HG02852 (cell line): ENCODE results near the gene SRCIN1.
"Not testable (repeated sequence)": the region's sequence is repeated elsewhere in the genome, so short reads cannot be mapped to it uniquely, and the experiment has no call there.

ENCODE experiments used
- ATAC-seq: cut with Tn5 transposase; IDR thresholded peaks from one replicate; pipeline ENCODE4 v1.9.1; 2021; ENCODE audit warnings: mild to moderate bottlenecking, moderate library complexity; ENCODE audit not compliant: unreplicated experiment

The SRCIN1 gene

DNA sequence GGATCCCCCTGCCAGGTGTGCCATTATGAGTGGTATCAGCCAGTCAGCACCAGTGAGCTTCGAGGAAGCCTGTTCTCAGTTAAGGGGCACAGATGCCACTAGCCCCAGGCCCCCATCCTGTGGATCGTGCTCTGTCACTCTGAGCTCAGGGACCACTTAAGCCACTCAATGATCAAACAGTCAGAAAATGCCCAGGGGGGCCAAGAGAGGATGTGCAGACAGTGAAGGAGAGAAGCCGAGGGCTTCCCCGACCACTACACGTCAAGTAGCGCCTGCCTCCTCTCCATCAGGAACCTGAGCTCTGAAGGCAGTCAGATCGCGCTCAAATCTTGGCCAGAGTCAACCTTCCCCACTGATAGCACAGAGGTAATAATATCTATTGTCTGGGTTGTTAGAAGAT, 79.2 kb downstream of the SRCIN1 start:
- not testable (repeated sequence) for ATAC-seq

DNA sequence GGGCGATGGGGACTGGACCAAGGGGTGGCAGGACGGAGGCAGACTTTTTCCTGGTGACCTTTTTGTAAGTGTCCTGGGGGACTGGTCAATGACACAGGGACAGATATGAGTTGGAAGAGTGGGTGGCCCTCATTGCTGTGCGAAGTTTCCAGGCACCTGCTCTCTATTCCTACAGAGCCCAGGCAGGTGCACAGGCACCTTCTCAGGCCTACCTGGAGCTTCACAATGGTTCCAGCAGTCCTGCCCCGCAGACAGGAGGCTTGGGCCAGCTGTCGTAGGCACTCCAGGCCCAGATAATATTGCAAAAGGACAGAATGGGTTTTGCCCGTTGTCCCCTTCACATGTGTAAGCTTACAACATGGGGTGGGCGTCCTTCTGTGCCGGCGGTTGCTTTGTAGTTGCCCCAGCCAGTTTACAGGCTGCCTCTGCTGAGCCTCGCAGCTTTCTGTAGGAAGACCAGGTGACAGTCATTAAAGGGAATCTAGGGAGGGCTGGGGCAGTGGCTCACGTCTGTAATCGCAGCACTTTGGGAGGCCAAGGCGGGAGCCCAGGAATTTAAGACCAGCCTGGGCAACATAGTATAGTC, 93.2 kb downstream of the SRCIN1 start:
- ATAC-seq, result no peak

- ATAC-seq, result no peak
Measured at GRCh38 chr17:38511150-38512108, 94.3 kb downstream of the SRCIN1 start.

DNA sequence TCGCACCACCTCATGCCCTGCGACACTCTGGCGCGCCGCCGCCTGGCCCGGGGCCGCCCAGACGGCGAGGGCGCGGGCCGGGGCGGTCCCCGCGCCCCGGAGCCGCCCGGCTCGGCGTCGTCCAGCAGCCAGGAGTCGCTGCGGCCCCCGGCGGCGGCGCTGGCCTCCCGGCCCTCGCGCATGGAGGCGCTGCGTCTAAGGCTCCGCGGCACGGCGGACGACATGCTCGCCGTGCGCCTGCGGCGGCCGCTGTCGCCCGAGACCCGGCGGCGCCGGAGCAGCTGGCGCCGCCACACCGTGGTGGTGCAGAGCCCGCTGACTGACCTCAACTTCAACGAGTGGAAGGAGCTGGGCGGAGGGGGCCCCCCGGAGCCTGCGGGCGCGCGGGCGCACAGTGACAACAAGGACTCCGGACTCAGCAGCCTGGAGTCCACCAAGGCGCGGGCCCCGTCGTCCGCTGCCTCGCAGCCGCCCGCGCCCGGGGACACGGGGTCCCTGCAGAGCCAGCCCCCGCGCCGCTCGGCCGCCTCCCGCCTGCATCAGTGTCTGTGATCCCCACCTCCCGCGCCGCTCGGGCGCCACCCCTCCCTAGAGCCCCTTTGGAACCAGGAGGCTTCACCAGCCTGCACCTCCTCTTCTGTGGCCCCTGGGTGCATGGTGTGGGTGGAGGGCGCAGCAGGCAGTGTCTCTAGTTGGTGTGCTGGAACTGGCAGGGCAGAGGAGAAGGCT, 95.2 kb downstream of the SRCIN1 start:
- ATAC-seq, result no peak

DNA sequence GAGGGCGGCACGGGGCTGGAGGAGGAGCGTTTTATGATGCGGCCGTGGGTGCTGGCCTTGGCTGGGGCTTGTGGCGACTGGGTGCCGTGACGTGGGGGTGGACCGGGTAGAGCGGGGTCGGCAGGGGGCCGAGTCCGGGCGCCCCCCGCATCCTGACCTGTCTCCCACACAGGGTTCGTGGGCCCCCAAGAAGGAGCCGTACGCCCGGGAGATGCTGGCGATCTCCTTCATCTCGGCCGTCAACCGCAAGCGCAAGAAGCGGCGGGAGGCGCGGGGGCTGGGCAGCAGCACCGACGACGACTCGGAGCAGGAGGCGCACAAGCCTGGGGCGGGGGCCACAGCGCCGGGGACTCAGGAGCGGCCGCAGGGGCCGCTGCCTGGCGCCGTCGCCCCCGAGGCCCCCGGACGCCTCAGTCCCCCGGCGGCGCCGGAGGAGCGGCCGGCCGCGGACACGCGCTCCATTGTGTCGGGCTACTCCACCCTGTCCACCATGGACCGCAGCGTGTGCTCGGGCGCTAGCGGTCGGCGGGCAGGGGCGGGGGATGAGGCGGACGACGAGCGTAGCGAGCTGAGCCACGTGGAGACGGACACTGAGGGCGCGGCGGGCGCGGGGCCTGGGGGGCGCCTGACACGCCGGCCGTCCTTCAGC, 95.9 kb downstream of the SRCIN1 start:
- no peak for ATAC-seq

DNA sequence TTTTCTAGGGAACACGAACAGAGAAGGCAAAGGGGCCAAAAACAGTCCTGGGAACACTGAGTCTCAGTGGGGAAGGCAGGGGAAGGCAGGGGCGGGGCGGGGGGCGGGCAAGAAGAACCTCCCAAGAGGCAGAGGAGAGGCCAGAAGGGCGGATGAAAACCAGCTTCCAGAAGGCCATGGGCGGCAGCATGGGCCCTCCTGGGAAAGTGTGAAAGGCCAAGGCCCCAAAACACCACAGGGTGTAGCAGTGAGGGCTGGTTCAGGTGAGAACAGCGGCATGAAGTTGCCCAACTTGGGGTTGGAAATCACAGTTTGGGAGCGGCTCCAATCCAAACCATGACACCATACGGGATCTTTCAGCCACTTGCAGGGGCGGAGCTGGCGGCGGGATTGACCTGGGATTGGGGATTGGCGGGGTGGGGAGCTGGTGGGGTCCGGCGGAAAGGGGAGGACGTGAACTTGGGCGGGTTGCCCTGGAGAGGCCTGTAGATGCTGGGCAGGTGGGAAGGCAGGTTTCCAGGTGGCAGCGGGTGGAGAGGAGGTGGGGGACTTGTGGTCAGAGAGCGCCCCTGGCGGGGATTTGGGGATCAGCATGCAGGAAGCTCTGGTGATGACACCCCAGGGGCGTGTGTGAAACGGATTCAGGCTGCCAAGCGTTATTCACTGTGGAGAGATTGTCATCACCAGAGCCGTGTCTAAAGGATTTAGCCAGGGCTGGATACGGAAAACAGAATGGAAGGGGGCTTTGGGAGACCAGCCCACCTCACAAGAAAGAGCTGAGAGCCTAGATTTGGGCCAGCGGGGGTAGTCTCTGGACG, 96.6 kb downstream of the SRCIN1 start:
- ATAC-seq, result no peak

- ATAC-seq, result no peak
Measured at GRCh38 chr17:38508570-38508950, 97.2 kb downstream of the SRCIN1 start.

DNA sequence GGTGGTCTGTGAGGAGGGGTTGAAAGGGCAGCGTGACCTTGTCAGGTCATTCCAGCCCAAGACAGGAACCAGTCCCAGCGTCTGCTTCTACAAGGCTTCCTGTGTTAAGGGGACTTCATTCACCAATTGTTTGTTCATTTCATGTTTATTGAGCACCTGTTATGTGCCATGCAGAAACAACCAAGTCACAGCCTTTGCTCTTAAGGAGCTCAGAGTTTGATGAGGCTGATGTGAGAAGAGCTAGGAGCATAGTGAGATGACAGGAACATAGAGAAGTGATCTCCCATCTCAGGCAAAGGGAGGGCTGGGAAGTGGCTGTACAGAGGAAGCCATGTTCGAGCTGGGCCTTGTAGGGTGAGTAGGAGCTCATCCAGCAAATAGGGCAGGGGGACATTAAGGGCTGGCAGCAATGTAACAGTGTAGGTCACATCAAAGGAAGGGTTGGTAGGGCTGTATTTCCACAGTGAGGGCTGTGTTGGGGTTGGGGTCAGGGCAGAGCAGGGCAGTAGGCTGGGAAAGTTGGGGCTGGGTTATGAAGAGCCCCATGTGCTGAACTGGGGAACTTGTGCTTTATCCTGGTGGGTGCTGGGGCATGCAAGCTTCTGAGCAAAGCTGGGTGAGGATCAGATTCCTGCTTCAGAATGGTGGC, 97.7 kb downstream of the SRCIN1 start:
- no peak for ATAC-seq

DNA sequence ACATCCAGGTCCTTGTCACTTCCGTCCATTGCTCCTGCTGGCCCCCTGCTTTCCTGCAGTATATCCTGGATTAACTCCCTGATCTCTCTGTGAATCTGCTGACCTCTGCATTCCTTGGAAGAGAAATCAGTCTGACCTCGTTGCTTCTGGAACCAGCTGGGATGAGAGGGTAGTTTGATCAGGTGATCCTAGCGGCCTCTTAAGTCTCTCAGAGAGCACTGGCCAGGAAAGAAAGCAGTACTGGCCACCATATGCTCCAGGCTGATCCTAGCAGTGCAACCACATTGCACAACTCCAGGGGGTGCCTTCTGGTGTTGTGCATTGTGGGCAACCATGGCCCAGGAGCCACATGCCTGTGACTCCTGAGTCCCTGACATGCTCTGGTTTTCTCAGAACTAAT, 98.3 kb downstream of the SRCIN1 start:
- no peak for ATAC-seq

DNA sequence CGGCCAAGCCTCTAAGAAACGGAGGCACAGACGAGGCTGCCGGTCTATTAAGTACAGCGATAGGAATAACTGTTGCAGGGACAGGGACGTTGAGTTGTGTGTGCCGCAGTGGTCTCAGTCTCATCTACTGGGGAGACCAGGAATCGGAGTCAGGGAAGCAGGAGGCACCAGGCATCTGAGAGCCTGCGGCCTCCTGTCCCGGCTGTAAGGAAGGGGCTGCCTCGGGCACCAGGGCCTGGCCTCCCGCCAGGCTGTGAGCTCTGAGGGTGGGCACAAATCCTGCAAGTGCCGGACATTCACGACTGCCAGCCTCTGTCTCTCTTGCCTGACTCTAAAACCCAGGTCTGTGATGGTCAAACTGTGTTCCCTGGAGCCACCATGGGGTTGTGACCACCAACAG, 101.5 kb downstream of the SRCIN1 start:
- no peak for ATAC-seq

GRCh38 chr17:38503286-38503913, 102.4 kb downstream of the SRCIN1 start:
- ATAC-seq, result not testable (repeated sequence)

GRCh38 chr17:38501718-38502117, 104.0 kb downstream of the SRCIN1 start:
- not testable (repeated sequence) for ATAC-seq

GRCh38 chr17:38499230-38499629, 106.5 kb downstream of the SRCIN1 start:
- not testable (repeated sequence) for ATAC-seq

DNA sequence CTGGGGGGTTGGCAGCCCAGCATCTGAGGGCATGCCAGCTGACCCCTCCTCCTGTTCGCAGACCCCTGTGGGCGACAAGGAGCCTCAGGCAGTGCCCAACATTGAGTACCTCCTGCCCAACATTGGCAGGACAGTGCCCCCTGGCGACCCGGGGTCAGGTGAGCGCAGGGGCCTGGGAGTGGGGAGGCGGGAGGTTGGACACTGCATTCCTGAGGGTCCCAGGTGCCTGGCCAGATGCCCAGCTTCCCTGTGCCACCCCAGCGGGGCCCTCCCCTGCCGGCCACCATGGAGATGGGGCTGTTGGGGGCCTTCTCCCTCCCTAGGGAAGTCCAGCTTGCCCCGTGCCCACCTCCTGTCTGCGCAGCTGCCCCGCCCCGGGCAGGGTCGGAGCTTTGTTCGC, 107.4 kb downstream of the SRCIN1 start:
- ATAC-seq, result no peak

GRCh38 chr17:38497656-38498055, 108.1 kb downstream of the SRCIN1 start:
- not testable (repeated sequence) for ATAC-seq

GRCh38 chr17:38494152-38494551, 111.6 kb downstream of the SRCIN1 start:
- ATAC-seq, result not testable (repeated sequence)

DNA sequence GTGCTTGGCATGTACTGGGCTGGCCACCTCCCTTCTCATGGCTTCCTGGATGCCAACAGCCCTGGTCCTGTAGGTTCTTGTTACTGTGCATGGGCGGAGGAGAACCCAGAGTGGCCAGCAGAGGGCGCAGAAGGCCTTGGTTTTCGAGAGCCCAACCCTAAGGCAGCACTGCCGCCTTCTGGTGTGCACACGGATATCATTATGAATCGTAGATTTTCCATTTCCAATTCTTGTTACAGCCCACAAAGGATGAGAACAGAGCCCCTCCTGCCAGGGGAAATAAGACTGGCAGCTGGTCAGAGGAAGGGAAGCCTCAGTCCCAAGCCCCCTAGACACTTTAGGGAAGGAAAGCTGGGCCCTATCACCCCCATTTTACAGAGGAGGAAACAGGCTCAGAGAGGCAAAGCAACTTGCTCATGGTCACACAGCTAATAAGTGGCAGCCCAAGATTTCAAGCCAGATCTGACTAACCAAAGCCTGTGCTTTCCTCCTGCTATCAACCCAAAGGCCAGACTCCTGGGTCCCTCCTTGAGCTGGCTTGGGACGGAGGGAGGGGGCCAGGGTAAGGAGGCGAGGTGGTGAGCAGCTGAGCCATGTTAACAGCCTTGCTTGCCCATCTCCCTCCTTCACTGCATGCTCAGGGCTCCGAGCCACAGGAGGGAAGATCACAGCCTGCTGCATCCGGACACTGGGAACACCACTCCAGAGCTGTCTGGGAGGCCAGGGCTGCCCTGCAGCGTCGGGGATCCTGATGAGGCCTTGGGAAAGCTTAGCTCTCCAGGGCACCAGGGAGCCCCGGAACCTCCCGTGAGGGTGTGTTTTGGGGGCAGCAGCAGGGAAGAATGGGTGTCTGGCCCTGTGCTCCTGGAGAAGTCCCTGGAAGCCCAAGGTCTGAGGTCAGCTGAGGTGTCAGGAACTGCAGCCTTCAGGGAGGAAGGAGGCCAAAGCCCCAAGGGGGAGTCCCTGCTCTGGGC, 113.4 kb downstream of the SRCIN1 start:
- not testable (repeated sequence) for ATAC-seq
